ENCODE data around the gene GLS.
"Not testable (repeated sequence)": the region's sequence is repeated elsewhere in the genome, so short reads cannot be mapped to it uniquely, and the experiment has no call there.

Gene GLS

GRCh38 chr2:190844700-190845401 is 35.8 kb upstream of the GLS start:
- FAIRE-seq (no peak), DNase-seq (ENCODE audit: insufficient read length, low spot score) (no peak)
- no peak for TF ChIP-seq CTCF (IDR thresholded peaks at IDR 0.05; ENCODE audit: insufficient read depth, missing control alignments)

- no peak for TF ChIP-seq CTCF (IDR thresholded peaks at IDR 0.05; ENCODE audit: insufficient read depth, missing control alignments)
- FAIRE-seq (no peak), DNase-seq (ENCODE audit: insufficient read length, low spot score) (no peak)
These were observed 33.9 kb upstream of the GLS start for GRCh38 chr2:190846746-190847145.

- FAIRE-seq = no peak
- no peak for TF ChIP-seq CTCF (IDR thresholded peaks at IDR 0.05; ENCODE audit: insufficient read depth, missing control alignments)
- no peak for DNase-seq (ENCODE audit: insufficient read length, low spot score)
These were observed 33.0 kb upstream of the GLS start for GRCh38 chr2:190847504-190848081.

GRCh38 chr2:190849774-190850173 is 30.8 kb upstream of the GLS start:
- no peak for TF ChIP-seq CTCF (IDR thresholded peaks at IDR 0.05; ENCODE audit: insufficient read depth, missing control alignments)
- DNase-seq (ENCODE audit: insufficient read length, low spot score) (no peak), FAIRE-seq (no peak)

- DNase-seq (ENCODE audit: insufficient read length, low spot score); FAIRE-seq: not testable (repeated sequence)
These were observed 27.6 kb upstream of the GLS start for GRCh38 chr2:190853022-190853421.

- no peak for DNase-seq (ENCODE audit: insufficient read length, low spot score)
- no peak for TF ChIP-seq CTCF (IDR thresholded peaks at IDR 0.05; ENCODE audit: insufficient read depth, missing control alignments)
- FAIRE-seq = no peak
These were observed 26.9 kb upstream of the GLS start for GRCh38 chr2:190853531-190854383.

- FAIRE-seq (no peak), DNase-seq (ENCODE audit: insufficient read length, low spot score) (no peak)
- TF ChIP-seq CTCF (IDR thresholded peaks at IDR 0.05; ENCODE audit: insufficient read depth, missing control alignments) = no peak
These were observed 25.9 kb upstream of the GLS start for GRCh38 chr2:190854726-190855125.
